Measurements from ENCODE around the gene ZKSCAN1.
"Not testable (repeated sequence)": the region's sequence is repeated elsewhere in the genome, so short reads cannot be mapped to it uniquely, and the experiment has no call there.

The ZKSCAN1 gene

DNA sequence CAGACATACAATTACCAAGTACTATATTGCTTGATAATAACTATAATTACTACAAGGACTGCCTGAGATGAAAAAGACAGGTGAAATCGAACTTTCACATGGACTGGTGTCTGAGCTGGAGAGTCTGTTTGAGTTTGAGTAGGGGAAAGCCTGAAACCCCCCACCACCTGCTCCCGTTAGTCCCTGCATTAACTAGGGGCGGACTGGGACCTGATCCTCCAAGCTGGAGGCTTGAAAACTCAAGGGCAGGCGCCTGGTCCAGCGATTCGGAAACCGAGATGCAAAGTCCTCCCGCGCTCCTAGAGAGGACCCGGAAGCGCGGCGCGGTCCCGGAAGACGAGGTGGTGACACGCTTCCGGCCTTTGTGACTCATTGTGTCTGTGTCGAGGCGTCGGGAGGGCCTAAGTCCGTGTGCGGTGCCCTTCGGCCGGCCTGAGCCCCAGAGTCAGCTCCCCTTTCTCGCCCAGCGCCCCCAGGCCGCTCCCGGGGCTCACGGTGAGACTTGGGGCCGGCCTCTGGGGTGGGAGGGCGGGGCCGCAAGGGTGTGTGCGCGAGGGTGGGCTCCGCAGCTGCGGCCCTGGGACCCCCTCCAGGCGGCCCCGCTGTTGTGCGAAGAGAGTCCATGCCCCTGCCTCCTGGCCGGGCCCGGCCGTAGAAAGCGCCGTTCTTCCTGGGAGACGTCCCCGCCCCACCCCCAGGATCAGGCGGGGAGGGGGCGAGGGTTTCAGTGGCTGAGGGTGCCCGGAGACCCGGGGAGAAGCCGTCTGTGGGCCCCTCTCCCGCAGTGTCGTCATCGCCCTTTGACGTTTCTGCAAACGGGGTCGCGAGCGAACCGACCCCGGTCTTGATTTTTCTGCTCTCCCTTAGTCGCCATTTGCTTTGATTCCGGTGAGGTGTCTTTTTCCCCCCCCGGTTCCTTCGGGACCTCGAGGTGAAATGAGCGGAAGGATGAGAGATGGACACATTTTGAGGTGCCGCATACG, at the start of gene ZKSCAN1:
TSS of gene ZKSCAN1 (plus strand) at position 365 of the 983 bp plus-strand sequence. CDS start 7,911 bp downstream, outside the sequence.
- DNase-seq (ENCODE audit: low read depth): peak; percentile 95
- TF ChIP-seq, protein P1, sequence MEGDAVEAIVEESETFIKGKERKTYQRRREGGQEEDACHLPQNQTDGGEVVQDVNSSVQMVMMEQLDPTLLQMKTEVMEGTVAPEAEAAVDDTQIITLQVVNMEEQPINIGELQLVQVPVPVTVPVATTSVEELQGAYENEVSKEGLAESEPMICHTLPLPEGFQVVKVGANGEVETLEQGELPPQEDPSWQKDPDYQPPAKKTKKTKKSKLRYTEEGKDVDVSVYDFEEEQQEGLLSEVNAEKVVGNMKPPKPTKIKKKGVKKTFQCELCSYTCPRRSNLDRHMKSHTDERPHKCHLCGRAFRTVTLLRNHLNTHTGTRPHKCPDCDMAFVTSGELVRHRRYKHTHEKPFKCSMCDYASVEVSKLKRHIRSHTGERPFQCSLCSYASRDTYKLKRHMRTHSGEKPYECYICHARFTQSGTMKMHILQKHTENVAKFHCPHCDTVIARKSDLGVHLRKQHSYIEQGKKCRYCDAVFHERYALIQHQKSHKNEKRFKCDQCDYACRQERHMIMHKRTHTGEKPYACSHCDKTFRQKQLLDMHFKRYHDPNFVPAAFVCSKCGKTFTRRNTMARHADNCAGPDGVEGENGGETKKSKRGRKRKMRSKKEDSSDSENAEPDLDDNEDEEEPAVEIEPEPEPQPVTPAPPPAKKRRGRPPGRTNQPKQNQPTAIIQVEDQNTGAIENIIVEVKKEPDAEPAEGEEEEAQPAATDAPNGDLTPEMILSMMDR (conservative IDR thresholded peaks at IDR 0.05; ENCODE audit: control insufficient read depth, insufficient read depth, low read depth, low read length): no peak
- peak within 1 kb of the TSS; percentile 96 for H3K4me3 ChIP-seq (ENCODE audit: control insufficient read depth, low read depth, low read length)

DNA sequence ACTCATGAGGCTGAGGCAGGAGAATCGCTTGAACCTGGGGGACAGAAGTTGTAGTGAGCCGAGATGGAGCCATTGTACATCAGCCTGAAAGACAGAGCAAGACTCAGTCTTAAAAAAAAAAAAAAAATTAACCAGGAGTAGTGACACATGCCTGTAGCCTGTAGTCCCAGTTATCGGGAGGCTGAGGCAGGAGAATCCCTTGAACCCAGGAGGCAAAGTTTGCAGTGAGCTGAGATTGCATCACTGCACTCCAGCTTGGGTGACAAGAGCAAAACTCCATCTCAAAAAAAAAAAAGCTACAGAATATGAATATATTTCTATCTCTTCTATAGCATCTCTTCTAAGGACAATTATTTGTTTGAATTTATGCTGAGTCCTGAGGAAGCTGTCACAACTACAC, 46.1 kb upstream of the ZKSCAN1 start:
- TF ChIP-seq, protein P1 (conservative IDR thresholded peaks at IDR 0.05; ENCODE audit: control insufficient read depth, insufficient read depth, low read depth, low read length): no peak
- no peak for DNase-seq (ENCODE audit: low read depth)
- H3K4me3 ChIP-seq (ENCODE audit: control insufficient read depth, low read depth, low read length): no peak overlapping the region

DNA sequence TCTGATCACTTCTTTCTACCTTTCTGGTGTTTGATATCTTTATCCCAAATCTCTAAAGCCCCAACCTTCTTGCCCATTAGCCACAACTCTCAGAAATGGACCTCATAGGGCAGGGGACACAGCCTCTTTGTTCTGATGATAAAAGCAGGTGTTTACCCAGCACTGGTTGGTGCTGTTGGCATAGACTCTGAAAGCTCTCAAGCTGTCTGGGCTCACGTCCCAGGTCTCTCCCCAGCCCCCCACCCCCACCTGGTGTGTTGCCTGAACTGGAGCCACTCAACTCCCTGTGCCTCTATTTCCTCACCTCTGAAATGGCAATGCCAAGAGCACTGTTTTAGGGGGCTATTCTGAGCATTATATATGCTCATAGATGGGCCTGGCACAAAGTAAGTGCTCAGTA, 45.6 kb upstream of the ZKSCAN1 start:
- H3K4me3 ChIP-seq (ENCODE audit: control insufficient read depth, low read depth, low read length); DNase-seq (ENCODE audit: low read depth): not testable (repeated sequence)

DNA sequence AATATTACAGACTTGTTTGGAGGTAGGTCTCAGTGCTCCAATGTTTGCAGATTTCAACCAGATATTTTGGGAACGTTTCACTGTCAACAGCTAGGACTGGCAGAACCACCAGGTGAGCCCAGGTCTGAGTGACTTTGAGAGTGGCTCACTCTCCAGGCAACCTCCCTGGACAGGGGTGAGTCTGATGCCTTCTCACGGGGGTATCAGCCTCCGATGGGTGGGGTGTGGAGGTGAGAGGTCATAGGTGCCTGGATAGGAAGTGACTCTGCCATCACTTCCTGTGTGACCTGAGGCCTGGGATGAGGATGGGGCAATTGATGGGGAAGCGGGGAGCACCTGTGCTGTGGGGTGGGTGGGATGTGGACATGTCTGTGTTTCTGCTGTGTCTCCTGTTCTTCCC, 44.2 kb upstream of the ZKSCAN1 start:
- H3K4me3 ChIP-seq (ENCODE audit: control insufficient read depth, low read depth, low read length): no peak overlapping the region
- DNase-seq (ENCODE audit: low read depth): no peak
- TF ChIP-seq, protein P1 (conservative IDR thresholded peaks at IDR 0.05; ENCODE audit: control insufficient read depth, insufficient read depth, low read depth, low read length): no peak

DNA sequence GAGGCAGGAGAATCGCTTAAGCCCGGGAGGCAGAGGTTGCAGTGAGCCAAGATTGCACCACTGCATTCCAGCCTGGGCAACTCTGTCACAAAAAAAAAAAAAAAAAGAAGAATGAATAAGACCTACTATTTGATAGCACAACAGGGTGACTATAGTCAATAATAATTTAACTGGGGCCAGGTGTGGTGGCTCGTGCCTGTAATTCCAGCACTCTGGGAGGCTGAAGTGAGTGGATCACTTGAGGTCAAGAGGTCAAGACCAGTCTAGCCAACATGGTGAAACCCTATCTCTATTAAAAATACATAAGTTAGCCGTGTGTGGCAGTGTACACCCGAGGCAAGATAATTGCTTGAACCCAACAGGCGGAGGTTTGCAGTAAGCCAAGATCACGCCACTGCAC, 41.6 kb upstream of the ZKSCAN1 start:
- not testable (repeated sequence) for DNase-seq (ENCODE audit: low read depth); H3K4me3 ChIP-seq (ENCODE audit: control insufficient read depth, low read depth, low read length)

DNA sequence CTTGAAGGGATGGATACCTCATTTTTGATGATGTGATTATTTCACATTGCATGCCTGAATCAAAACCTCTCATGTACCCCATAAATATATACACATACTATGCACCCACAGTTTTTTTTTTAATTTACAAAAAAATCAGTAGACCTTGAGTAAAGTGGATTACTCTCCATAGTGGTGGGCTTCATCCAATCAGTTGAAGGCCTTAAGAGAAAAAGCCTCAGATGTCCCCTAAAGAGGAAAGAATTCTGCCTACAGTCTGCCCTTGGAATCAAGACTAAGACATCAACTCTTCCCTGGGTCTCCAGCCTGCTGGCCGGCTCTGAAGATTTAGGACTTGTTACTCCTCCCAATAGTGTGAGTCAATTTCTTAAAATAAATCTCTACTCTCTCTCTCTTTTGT, 40.7 kb upstream of the ZKSCAN1 start:
- no peak for DNase-seq (ENCODE audit: low read depth)
- H3K4me3 ChIP-seq (ENCODE audit: control insufficient read depth, low read depth, low read length): no peak overlapping the region
- TF ChIP-seq, protein P1 (conservative IDR thresholded peaks at IDR 0.05; ENCODE audit: control insufficient read depth, insufficient read depth, low read depth, low read length): no peak

DNA sequence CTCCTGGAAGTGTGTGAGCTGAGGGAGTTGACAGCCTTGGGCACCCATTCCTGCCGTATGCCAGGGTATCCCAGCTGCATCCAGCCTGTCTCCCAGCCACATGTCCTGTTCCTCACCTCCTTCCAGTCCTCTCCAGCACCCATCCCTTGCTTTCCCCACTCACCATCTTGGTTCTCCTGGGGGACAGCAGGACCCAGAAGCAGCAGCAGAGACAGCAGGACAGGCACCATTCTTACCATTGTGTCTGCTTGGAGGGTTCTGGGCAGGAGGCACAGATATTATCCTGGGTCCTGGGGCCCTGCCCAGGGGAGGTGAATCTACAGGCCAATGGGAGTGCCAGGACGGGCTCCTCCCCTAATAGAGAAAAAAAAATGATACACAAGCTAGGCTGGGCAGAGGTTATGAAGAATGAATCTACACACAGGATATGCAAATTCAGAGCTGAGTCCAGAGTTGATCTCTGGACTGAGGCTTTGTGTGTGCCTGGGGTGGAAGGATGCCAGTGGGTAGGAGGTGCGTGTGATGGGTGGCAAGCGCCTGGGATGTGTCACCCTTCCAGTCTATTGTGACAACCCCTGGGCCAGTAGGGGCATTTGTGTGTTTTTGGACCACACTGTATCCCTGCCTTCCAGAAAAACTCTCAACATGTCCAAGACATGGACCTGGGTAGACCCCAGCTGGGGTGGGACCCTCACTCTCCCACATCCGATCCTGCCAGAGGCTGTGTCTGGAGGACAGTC, 39.4 kb upstream of the ZKSCAN1 start, which contains the start of gene AZGP1:
TSS of gene AZGP1 (minus strand) at position 250 of the 740 bp plus-strand sequence. CDS start at position 239, 11 bp downstream.
- TF ChIP-seq, protein P1 (conservative IDR thresholded peaks at IDR 0.05; ENCODE audit: control insufficient read depth, insufficient read depth, low read depth, low read length): no peak
- H3K4me3 ChIP-seq (ENCODE audit: control insufficient read depth, low read depth, low read length): no peak within 1 kb of the TSS
- peak; percentile 7 for DNase-seq (ENCODE audit: low read depth)
